ENCODE measurements around the gene TP53I3. TPM values are rescaled to one million over a fixed set of nuclear protein-coding genes. Genes with fewer than 3 reads are reported as not detected.
A peak's percentile ranks its signal among the peaks of the same experiment; 100 is the strongest.

TP53I3 gene
- total RNA-seq, 6 experiments from 2014 or later: 51.1 to 66.8 (median 61.4) TPM

DNA sequence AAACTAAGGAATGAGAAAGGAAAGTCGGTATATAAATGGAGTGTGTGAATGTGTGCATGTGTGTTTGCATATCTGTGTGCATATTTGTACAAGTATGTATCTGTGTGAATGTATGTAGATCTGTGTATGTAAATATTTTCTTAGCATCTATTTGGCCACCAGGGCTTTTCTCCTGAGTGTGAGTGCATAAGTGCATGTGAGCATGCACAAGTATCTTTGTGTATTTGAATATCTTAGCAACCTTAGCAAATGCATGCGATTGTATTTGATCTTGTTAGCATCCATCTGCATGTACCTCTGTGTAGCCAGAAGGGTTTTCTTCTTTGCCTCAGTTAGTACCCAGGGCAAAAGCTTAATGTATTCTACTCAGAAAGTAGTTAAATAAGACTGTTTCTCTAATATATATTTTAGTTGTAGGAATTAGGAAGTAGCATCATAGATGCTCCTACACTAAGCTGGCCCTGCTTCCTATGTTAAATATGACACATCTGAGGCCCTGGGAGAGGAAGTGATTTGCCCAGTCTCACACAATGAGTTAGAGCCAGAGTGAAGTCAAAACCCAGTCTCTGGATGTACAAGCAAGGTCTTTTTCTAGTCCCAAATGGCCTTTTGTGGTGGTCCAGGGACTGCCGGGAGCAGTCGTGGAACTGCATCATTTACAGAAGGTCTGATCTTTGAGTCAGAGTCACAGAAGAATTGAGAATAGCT lies 25.9 kb downstream of the TP53I3 start:
- no peak overlapping the region for H3K4me3 Mint-ChIP-seq
- no peaks in the 10 kb centered on the region for H3K36me3 Mint-ChIP-seq (ENCODE audit: low read depth)
- H3K9me3 Mint-ChIP-seq: no peaks in the 10 kb centered on the region
- no peaks in the 10 kb centered on the region for H3K4me1 Mint-ChIP-seq (ENCODE audit: low read depth)
- DNase-seq: no peak
- no peak overlapping the region for H3K27ac Mint-ChIP-seq
- TF ChIP-seq, protein P1, sequence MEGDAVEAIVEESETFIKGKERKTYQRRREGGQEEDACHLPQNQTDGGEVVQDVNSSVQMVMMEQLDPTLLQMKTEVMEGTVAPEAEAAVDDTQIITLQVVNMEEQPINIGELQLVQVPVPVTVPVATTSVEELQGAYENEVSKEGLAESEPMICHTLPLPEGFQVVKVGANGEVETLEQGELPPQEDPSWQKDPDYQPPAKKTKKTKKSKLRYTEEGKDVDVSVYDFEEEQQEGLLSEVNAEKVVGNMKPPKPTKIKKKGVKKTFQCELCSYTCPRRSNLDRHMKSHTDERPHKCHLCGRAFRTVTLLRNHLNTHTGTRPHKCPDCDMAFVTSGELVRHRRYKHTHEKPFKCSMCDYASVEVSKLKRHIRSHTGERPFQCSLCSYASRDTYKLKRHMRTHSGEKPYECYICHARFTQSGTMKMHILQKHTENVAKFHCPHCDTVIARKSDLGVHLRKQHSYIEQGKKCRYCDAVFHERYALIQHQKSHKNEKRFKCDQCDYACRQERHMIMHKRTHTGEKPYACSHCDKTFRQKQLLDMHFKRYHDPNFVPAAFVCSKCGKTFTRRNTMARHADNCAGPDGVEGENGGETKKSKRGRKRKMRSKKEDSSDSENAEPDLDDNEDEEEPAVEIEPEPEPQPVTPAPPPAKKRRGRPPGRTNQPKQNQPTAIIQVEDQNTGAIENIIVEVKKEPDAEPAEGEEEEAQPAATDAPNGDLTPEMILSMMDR (IDR thresholded peaks at IDR 0.05): peak; percentile 24; the same call in 1 of the 2 replicates
- H3K27me3 Mint-ChIP-seq (ENCODE audit: insufficient read depth): no peaks in the 10 kb centered on the region; the same call in 1 of the 2 replicates

DNA sequence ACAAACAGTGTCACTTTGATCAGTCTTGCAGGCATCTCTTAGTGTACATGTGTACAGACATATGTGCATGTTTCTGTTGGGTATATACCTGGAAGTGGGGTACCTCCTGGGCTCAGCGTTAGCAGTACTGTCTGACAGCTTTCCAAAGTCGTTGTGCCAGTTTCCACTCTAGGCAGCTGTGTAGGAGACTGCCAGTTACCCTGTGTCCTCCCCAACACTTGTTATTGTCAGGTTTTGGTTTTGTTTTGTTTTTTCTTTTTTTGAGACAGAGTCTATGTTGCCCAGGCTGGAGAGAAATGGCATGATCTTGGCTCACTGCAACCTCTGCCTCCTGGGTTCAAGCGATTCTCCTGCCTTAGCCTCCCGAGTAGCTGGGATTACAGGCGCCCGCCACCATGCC lies 28.9 kb downstream of the TP53I3 start:
- Mint-ChIP-seq H3K4me3 (no peak overlapping the region), H3K36me3 (ENCODE audit: low read depth) (no peaks in the 10 kb centered on the region), H3K9me3 (no peaks in the 10 kb centered on the region), H3K27me3 (ENCODE audit: insufficient read depth) (no peaks in the 10 kb centered on the region; the same call in 1 of the 2 replicates), H3K4me1 (ENCODE audit: low read depth) (no peaks in the 10 kb centered on the region), H3K27ac (no peak overlapping the region)
- TF ChIP-seq, protein P1 (IDR thresholded peaks at IDR 0.05): no peak
- DNase-seq: no peak

DNA sequence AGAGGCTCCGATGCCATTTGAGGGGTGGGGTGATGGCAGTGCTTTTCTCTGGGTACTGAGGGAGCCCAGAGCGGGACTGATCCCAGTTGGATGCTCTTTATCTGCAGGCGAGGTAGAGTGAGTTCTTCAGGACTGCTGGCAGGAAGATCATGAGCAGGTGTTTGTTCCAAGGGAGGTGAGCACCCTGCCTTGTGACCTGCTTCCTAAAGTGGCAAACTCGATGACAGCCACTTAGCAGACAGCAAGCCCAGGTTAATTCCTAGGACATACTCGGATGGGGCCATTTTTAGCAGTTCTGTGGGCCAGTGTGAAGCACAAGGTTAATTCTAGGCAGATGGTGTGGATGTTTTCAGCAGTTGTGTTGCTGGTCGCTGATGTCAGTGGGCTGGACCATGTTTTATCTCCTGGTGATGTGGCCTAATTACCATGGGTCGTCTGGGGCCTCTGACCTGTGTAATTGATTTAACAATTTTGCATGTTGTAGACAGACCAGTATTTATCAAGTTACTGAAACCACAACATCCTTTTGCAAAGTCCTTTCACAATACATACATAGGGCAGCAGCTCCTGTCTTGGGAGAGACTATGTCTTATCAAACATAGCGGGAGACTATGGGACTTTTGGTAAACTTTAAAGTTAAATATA lies 30.1 kb downstream of the TP53I3 start:
- no peaks in the 10 kb centered on the region for H3K36me3 Mint-ChIP-seq (ENCODE audit: low read depth)
- no peak overlapping the region for H3K27ac Mint-ChIP-seq
- no peaks in the 10 kb centered on the region for H3K4me1 Mint-ChIP-seq (ENCODE audit: low read depth)
- DNase-seq: no peak
- no peaks in the 10 kb centered on the region for H3K9me3 Mint-ChIP-seq
- H3K4me3 Mint-ChIP-seq: no peak overlapping the region
- no peaks in the 10 kb centered on the region; the same call in 1 of the 2 replicates for H3K27me3 Mint-ChIP-seq (ENCODE audit: insufficient read depth)
- TF ChIP-seq, protein P1 (IDR thresholded peaks at IDR 0.05): no peak

DNA sequence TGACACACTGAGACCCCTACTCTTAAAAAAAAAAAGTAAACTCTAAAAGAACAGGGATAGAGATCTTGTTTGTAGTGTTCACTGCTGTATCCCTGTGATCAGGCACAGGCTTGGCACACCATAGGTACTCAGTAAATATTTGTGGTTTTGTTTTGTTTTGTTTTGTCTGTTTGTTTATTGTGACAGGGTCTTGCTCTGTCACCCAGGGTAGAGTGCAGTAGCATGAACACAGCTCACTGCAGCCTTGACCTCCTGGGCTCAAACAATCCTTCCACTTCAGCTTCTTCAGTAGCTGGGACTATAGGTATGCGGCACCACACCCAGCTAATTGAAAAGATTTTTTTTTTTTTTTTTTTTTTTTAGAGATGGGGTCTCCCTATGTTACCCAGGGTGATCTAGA lies 31.7 kb downstream of the TP53I3 start:
- H3K27ac Mint-ChIP-seq: no peak overlapping the region
- DNase-seq: no peak
- no peaks in the 10 kb centered on the region; the same call in 1 of the 2 replicates for H3K27me3 Mint-ChIP-seq (ENCODE audit: insufficient read depth)
- H3K4me1 Mint-ChIP-seq (ENCODE audit: low read depth): peaks cover 6% of the 10 kb centered on the region
- no peaks in the 10 kb centered on the region for H3K9me3 Mint-ChIP-seq
- no peaks in the 10 kb centered on the region for H3K36me3 Mint-ChIP-seq (ENCODE audit: low read depth)
- H3K4me3 Mint-ChIP-seq: no peak overlapping the region
- TF ChIP-seq, protein P1 (IDR thresholded peaks at IDR 0.05): no peak

DNA sequence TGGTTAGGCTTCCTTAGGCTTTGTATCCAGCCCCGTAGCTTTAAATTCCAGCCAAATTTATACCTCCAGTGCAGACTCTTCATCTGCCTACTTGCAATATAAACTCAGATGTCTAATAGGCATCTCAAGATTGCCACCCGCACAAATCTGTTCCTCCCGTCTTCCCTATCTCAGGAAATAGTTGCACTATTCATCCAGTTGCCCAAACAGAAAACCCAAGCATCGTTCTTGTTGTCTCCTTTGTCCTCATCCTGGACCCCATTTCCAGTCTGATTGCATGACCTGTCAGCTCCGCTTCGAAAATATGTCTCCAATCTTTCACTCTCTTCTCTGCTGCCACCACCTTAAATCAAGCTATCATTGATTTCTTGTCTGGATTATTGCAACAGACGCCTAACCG lies 32.8 kb downstream of the TP53I3 start:
- DNase-seq: no peak
- Mint-ChIP-seq H3K27me3 (ENCODE audit: insufficient read depth) (no peaks in the 10 kb centered on the region; the same call in none of the 2 replicates), H3K27ac (no peak overlapping the region), H3K4me3 (no peak overlapping the region), H3K4me1 (ENCODE audit: low read depth) (peaks cover 11% of the 10 kb centered on the region), H3K36me3 (ENCODE audit: low read depth) (no peaks in the 10 kb centered on the region), H3K9me3 (no peaks in the 10 kb centered on the region)
- TF ChIP-seq, protein P1 (IDR thresholded peaks at IDR 0.05): no peak

Measured in HFFc6 (cell line).